Pancreas (tissue), 10 donors: Measurements from ENCODE around the gene MVK. TPM values are rescaled to one million over a fixed set of nuclear protein-coding genes. Genes with fewer than 3 reads are reported as not detected.

ENCODE experiments used
- ATAC-seq, 4 donors: fragments of 200-7000 bp; cut with Tn5 transposase; one replicate each; pipeline versions ENCODE4 v1.8.0 to v1.9.1; 2020; ENCODE audit warnings: mild to moderate bottlenecking in 4 of 4, moderate library complexity in 4 of 4
- DNase-seq, 6 donors: peaks; one replicate each; pipeline ENCODE4 v3.0.0-alpha.2; 2020
- FAIRE-seq: peaks from 2 replicates; lab custom pipeline; 2012; peaks lifted over from hg19 to GRCh38; lab: Jason Lieb, UNC
- H3K27ac ChIP-seq, 4 donors: fragments of 200-600 bp; sonication (generic); 1 replicate in 3 of 4; 2 replicates in 1 of 4; pipeline versions ENCODE4 v1.5.0 to v1.8.0; 2020
- H3K27me3 ChIP-seq, 4 donors: fragments of 200-600 bp; one replicate each; pipeline ENCODE4 v1.8.0; 2021
- H3K36me3 ChIP-seq, 3 donors: fragments of 200-600 bp; sonication (generic) in 1 of 3; one replicate each; pipeline versions ENCODE4 v1.5.0 to v1.8.0; 2020 to 2021
- H3K4me1 ChIP-seq, 3 donors: fragments of 200-600 bp; one replicate each; pipeline ENCODE4 v1.8.0; 2021
- H3K4me3 ChIP-seq, 4 donors: fragments of 200-600 bp; sonication (generic) in 2 of 4; one replicate each; pipeline versions ENCODE4 v1.5.0 to v1.8.0; 2020 to 2021
- H3K9me3 ChIP-seq, 4 donors: fragments of 200-600 bp; one replicate each; pipeline ENCODE4 v1.8.0; 2021
- WGBS, 2 donors: extraction: QIAGEN DNeasy Blood & Tissue Kit; methylation state at CpG; one replicate each; pipeline ENCODE4 v1.1.7; 2013; 5-methylcytosine and 5-hydroxymethylcytosine counted together
- intact Hi-C, 3 donors: fragments of 100-400 bp; cut with DNase I; formaldehyde crosslinking; loops; one replicate each; pipeline versions ENCODE4 v1.11.1 to v1.14.2; 2022
- polyA plus RNA-seq, 2 donors: library from polyadenylated mRNA; stranded (reverse); fragments of 200-250 nt; gene quantifications; one replicate each; pipeline ENCODE4 v1.2.3, GENCODE V29; 2013
- total RNA-seq, 6 donors: library from RNA; stranded (reverse); fragmentation: NEBNext Ultra II Directional in 4 of 6; extraction: Animal tissue kit (Norgen Biotek cat#: 25700) in 4 of 6; gene quantifications; one replicate each; pipeline versions ENCODE4 v1.2.1 to v1.2.4, GENCODE V29; 2021 to 2023
- TF ChIP-seq, protein P1 (sequence below), 4 donors: fragments of 200-600 bp; sonication (generic) in 3 of 4; IDR thresholded peaks; one replicate each; pipeline versions ENCODE4 v1.5.0 to v1.8.0; 2021; ENCODE audit warnings: antibody characterized with exemption in 4 of 4
- donor health status: healthy with polysubstance abuse.
- donor health status: DM: no; HTN: no; CAD: no; lungs with moderate emphysema.
- donor health status: DM: no; HTN: no; CAD: no.
- donor health status: control.
- donor health status: control.
- donor health status: Bipolar disorder and iron deficiency.
- donor health status: DM: yes; HTN: yes; CAD: no.
- donor health status: DM: no; HTN: no; CAD: no.
- donor health status: DM: no; HTN: no; CAD: no.
- donor health status: DM: yes; HTN: yes; CAD: no.

Gene MVK
- total and polyA plus RNA-seq, 8 donors, result 5.8 to 15.9 (median 7.4) TPM

DNA sequence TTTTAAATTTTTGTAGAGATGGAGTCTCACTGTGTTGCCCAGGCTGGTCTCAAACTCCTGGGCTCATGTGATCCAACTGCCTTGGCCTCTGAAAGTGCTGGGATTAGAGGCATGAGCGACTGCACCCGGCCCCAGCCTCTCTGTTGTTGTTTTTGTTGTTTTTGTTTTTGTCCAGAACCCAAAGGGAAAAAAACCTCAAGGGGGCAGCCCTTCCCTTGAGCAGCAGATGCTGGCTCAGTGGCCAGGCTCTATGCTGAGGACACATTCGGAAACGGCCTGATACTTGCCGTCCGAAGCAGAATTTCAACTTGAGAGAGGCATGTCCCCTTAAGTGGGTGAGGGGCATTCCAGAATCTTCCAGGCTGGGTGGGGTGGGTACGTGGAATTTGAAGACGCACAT is 6.7 kb downstream of the MVK start:
- H3K4me1 ChIP-seq, result no peaks in the 10 kb centered on the region
- peak in 1 of 6 donors; percentile 14 for DNase-seq
- intact Hi-C loops, result no loop called here
- FAIRE-seq, result no peak
- no peak for ATAC-seq
- peaks cover 0 to 18% (median 4%) of the 10 kb centered on the region in 3 donors for H3K36me3 ChIP-seq
- no peak overlapping the region for H3K4me3 ChIP-seq
- no peak overlapping the region for H3K27ac ChIP-seq
- H3K9me3 ChIP-seq, result no peaks in the 10 kb centered on the region
- 87 to 88% methylated on average over 8 of the region's 8 CpGs for WGBS, 2 donors
- TF ChIP-seq, protein P1, sequence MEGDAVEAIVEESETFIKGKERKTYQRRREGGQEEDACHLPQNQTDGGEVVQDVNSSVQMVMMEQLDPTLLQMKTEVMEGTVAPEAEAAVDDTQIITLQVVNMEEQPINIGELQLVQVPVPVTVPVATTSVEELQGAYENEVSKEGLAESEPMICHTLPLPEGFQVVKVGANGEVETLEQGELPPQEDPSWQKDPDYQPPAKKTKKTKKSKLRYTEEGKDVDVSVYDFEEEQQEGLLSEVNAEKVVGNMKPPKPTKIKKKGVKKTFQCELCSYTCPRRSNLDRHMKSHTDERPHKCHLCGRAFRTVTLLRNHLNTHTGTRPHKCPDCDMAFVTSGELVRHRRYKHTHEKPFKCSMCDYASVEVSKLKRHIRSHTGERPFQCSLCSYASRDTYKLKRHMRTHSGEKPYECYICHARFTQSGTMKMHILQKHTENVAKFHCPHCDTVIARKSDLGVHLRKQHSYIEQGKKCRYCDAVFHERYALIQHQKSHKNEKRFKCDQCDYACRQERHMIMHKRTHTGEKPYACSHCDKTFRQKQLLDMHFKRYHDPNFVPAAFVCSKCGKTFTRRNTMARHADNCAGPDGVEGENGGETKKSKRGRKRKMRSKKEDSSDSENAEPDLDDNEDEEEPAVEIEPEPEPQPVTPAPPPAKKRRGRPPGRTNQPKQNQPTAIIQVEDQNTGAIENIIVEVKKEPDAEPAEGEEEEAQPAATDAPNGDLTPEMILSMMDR (IDR thresholded peaks at IDR 0.05), result no peak
- H3K27me3 ChIP-seq, result no peaks in the 10 kb centered on the region

DNA sequence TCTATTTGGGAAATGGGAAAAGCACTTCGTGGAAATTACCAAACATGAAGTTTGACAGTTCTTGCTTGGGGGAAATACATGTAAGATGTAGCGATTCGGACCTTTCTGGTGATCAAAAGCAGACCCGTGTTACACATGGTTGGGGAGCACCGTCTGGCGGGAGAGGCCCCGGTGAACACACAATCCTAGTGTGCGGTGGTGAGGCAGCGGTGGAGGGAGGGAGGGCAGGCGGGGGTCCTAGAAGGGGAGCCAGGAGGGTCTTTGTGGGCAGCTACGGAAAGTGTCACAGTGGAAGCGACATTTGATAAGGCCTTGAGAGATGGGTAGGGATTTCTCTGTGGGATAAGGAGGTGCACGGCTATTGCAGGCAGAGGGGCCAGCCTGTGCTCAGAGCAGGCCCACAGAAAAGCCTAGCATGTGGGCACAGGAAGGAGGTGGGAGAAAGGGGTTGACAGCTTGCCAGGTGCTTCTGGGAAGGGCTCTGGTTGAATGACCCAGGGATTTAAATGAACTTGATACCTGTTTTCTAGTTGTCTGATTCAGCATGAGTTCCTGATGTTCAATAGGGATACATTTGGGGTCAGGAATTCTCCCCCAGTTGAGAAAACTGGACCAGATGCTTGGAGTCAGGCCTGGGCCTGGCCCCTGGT is 7.2 kb downstream of the MVK start:
- ATAC-seq (no peak), DNase-seq (peak in 1 of 6 donors; percentile 25), FAIRE-seq (no peak)
- TF ChIP-seq, protein P1 (IDR thresholded peaks at IDR 0.05), result no peak
- Histone ChIP-seq H3K4me3 (no peak overlapping the region), H3K27ac (no peak overlapping the region), H3K36me3 (peaks cover 0 to 18% (median 4%) of the 10 kb centered on the region in 3 donors), H3K4me1 (no peaks in the 10 kb centered on the region), H3K27me3 (no peaks in the 10 kb centered on the region), H3K9me3 (no peaks in the 10 kb centered on the region)
- WGBS, 2 donors, result 92 to 95% methylated on average over 13 of the region's 13 CpGs
- intact Hi-C loops, result no loop called here

DNA sequence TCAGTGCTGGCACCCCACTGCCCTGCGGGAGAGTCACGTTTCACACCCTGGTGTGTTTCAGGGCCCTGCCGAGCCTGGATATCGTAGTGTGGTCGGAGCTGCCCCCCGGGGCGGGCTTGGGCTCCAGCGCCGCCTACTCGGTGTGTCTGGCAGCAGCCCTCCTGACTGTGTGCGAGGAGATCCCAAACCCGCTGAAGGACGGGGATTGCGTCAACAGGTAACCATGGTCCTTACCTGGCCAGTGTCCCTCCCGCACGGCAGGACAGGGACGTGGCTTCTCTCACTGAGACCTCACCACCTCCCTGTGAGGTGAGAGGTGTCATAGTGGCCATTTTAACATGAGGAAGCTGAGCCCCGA is 7.7 kb downstream of the MVK start:
- DNase-seq (peak in 1 of 6 donors; percentile 35), FAIRE-seq (no peak), ATAC-seq (no peak)
- Histone ChIP-seq H3K4me1 (no peaks in the 10 kb centered on the region), H3K4me3 (no peak overlapping the region), H3K27ac (no peak overlapping the region), H3K27me3 (no peaks in the 10 kb centered on the region), H3K36me3 (peaks cover 0 to 18% (median 4%) of the 10 kb centered on the region in 3 donors), H3K9me3 (no peaks in the 10 kb centered on the region)
- intact Hi-C loops, result no loop called here
- 96 to 98% methylated on average over 18 of the region's 18 CpGs for WGBS, 2 donors
- TF ChIP-seq, protein P1 (IDR thresholded peaks at IDR 0.05), result no peak

DNA sequence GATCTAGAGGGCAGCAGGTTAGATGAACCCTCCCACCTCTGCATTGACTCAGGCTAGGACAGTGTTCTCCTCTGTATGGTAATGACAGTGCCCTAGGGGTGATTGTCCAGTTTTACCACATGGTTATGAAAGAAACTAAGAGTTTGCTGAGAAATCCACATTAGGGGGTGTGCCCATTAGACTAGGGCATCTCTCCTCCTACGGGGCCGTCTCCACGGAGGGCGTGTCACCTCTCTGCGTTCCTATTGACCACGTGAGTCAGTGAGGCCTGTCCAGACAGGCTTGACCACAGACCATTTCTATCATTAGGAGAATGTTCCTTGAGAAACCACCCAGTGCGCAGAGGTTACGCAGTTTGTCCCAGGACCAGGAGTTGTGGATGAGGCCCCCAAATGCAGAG is 8.3 kb downstream of the MVK start:
- FAIRE-seq, result no peak
- H3K27ac ChIP-seq, result no peak overlapping the region
- no peak overlapping the region for H3K4me3 ChIP-seq
- peaks cover 0 to 18% (median 4%) of the 10 kb centered on the region in 3 donors for H3K36me3 ChIP-seq
- no peaks in the 10 kb centered on the region for H3K27me3 ChIP-seq
- 95 to 97% methylated on average over 8 of the region's 8 CpGs for WGBS, 2 donors
- peak in 1 of 6 donors; percentile 16 for DNase-seq
- no peaks in the 10 kb centered on the region for H3K4me1 ChIP-seq
- ATAC-seq, result no peak
- intact Hi-C loops, result no loop called here
- TF ChIP-seq, protein P1 (IDR thresholded peaks at IDR 0.05), result no peak
- H3K9me3 ChIP-seq, result no peaks in the 10 kb centered on the region

DNA sequence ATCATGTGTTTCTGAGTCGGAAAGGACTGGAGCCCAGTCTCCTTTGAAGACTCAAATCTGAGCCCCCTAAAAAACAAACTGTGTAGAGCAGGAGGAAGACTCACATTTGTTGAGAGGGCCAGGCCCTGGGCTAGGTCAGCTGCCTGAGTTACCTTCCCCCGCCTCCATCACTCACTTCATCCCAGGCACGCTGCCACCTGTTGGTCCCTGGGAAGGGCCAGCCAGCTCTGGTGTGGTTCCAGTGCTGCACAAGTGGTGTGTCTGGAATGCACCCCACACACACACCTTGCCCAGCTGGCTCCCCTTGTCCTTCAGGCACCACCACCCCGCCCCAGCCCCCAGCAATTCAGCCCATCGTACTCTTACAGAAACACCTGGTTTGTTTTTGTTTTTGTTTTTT is 9.0 kb downstream of the MVK start:
- WGBS, 2 donors, result 77 to 86% methylated on average over 5 of the region's 5 CpGs
- DNase-seq, result peak in 1 of 6 donors; percentile 29

More for the DNA sequence above, 9.0 kb downstream of the MVK start:
- ATAC-seq (peak in 1 of 4 donors; percentile 39), FAIRE-seq (no peak)
- intact Hi-C loops, result no loop called here
- Histone ChIP-seq H3K9me3 (no peaks in the 10 kb centered on the region), H3K36me3 (peaks cover 0 to 11% (median 4%) of the 10 kb centered on the region in 3 donors), H3K4me3 (no peak overlapping the region), H3K27ac (no peak overlapping the region), H3K27me3 (no peaks in the 10 kb centered on the region), H3K4me1 (no peaks in the 10 kb centered on the region)
- TF ChIP-seq, protein P1 (IDR thresholded peaks at IDR 0.05), result no peak
